ENCODE measurements around the gene SMIM31. TPM values are rescaled to one million over a fixed set of nuclear protein-coding genes. Genes with fewer than 3 reads are reported as not detected.

Gene SMIM31
- total RNA-seq, 1 donor from 2014 or later: not detected

GRCh38 chr4:164730705-164731393 lies 23.1 kb upstream of the SMIM31 start:
- no peak overlapping the region for H3K4me3 Mint-ChIP-seq
- no peaks in the 10 kb centered on the region for H3K4me1 Mint-ChIP-seq
- H3K27me3 Mint-ChIP-seq (ENCODE audit: low read depth): peaks cover 19% of the 10 kb centered on the region
- no peaks in the 10 kb centered on the region for H3K9me3 Mint-ChIP-seq
- no peak for TF ChIP-seq CTCF (IDR thresholded peaks at IDR 0.05; ENCODE audit: unreplicated experiment)
- no peaks in the 10 kb centered on the region for H3K36me3 Mint-ChIP-seq
- H3K27ac Mint-ChIP-seq: no peak overlapping the region
- DNase-seq (ENCODE audit: low spot score in 2 of 2, unreplicated experiment in 2 of 2): no peak

GRCh38 chr4:164731827-164732474 lies 22.0 kb upstream of the SMIM31 start:
- Mint-ChIP-seq H3K9me3 (no peaks in the 10 kb centered on the region), H3K4me1 (no peaks in the 10 kb centered on the region)
- peak; percentile 21 to 72 for DNase-seq (ENCODE audit: low spot score in 2 of 2, unreplicated experiment in 2 of 2)

GRCh38 chr4:164734484-164734883 lies 19.4 kb upstream of the SMIM31 start:
- H3K4me1 Mint-ChIP-seq: no peaks in the 10 kb centered on the region
- no peak for DNase-seq (ENCODE audit: low spot score in 2 of 2, unreplicated experiment in 2 of 2)
- H3K27ac Mint-ChIP-seq: no peak overlapping the region
- no peaks in the 10 kb centered on the region for H3K9me3 Mint-ChIP-seq
- H3K36me3 Mint-ChIP-seq: no peaks in the 10 kb centered on the region
- no peak for TF ChIP-seq CTCF (IDR thresholded peaks at IDR 0.05; ENCODE audit: unreplicated experiment)
- peaks cover 19% of the 10 kb centered on the region for H3K27me3 Mint-ChIP-seq (ENCODE audit: low read depth)
- H3K4me3 Mint-ChIP-seq: no peak overlapping the region

More at GRCh38 chr4:164731827-164732474, 22.0 kb upstream of the SMIM31 start:
- no peaks in the 10 kb centered on the region for H3K36me3 Mint-ChIP-seq
- H3K4me3 Mint-ChIP-seq: no peak overlapping the region
- no peak overlapping the region for H3K27ac Mint-ChIP-seq
- peaks cover 19% of the 10 kb centered on the region for H3K27me3 Mint-ChIP-seq (ENCODE audit: low read depth)
- peak; percentile 83 for TF ChIP-seq CTCF (IDR thresholded peaks at IDR 0.05; ENCODE audit: unreplicated experiment)

- Mint-ChIP-seq H3K4me3 (no peak overlapping the region), H3K36me3 (no peaks in the 10 kb centered on the region), H3K27me3 (ENCODE audit: low read depth) (peaks cover 6% of the 10 kb centered on the region), H3K27ac (no peak overlapping the region), H3K9me3 (peaks cover 15% of the 10 kb centered on the region), H3K4me1 (no peaks in the 10 kb centered on the region)
- TF ChIP-seq CTCF (IDR thresholded peaks at IDR 0.05; ENCODE audit: unreplicated experiment): peak; percentile 78
- no peak for DNase-seq (ENCODE audit: low spot score in 2 of 2, unreplicated experiment in 2 of 2)
Observed at GRCh38 chr4:164748375-164748774, 5.6 kb upstream of the SMIM31 start.

GRCh38 chr4:164755432-164755831 lies 1.5 kb downstream of the SMIM31 start:
- H3K27ac Mint-ChIP-seq: no peak overlapping the region
- TF ChIP-seq CTCF (IDR thresholded peaks at IDR 0.05; ENCODE audit: unreplicated experiment): no peak

More at GRCh38 chr4:164755432-164755831, 1.5 kb downstream of the SMIM31 start:
- DNase-seq (ENCODE audit: low spot score in 2 of 2, unreplicated experiment in 2 of 2): no peak
- Mint-ChIP-seq H3K27me3 (ENCODE audit: low read depth) (no peaks in the 10 kb centered on the region), H3K36me3 (no peaks in the 10 kb centered on the region), H3K9me3 (peaks cover 15% of the 10 kb centered on the region), H3K4me1 (no peaks in the 10 kb centered on the region), H3K4me3 (no peak overlapping the region)
